ENCODE measurements around the gene TOPAZ1. TPM values are rescaled to one million over a fixed set of nuclear protein-coding genes. Genes with fewer than 3 reads are reported as not detected.
A peak's percentile ranks its signal among the peaks of the same experiment; 100 is the strongest.

TOPAZ1 gene
- polyA plus RNA-seq, 3 donors: not detected

DNA sequence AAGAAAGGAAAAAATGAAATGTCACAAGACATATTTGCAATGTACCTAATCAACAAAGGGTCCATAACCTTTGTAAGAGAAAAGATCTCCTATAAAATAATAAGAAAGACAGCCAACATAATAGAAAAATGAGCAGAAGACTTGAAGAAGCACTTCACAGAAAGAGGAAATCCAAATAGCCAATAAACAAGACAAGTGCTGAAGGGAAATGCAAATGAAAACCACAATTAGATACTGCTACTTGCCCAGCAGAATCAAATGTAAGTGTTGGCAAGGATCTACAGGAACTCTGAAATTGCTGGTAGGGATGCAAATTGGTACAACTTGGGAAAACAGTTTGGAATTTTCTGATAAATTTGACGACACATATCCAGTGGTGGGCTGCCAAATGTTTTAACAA is 15.1 kb upstream of the TOPAZ1 start:
- no CpG with 5 or more reads among the region's 1 CpG for WGBS (ENCODE audit: insufficient coverage)
- Histone ChIP-seq H3K9ac (ENCODE audit: insufficient read depth, low read length, poor library complexity, severe bottlenecking) (no peak overlapping the region), H3K36me3 (replicated peaks in 1 of 2; ENCODE audit: control insufficient read depth in 1 of 2, insufficient read depth in 2 of 2, low read length in 2 of 2) (no peaks in the 10 kb centered on the region), H3K27ac (ENCODE audit: low read depth in 1 of 2, low read length in 2 of 2) (no peak overlapping the region), H3K4me2 (replicated peaks; ENCODE audit: extremely low read depth, low read length, poor library complexity, severe bottlenecking) (no peak overlapping the region), H3K4me1 (ENCODE audit: control insufficient read depth in 1 of 2, insufficient read depth in 2 of 2, low read length in 2 of 2) (peaks cover 2 to 13% of the 10 kb centered on the region in 2 donors), H3K27me3 (ENCODE audit: control insufficient read depth in 2 of 2, insufficient read depth in 2 of 2, low read length in 2 of 2) (no peaks in the 10 kb centered on the region), H3K9me3 (replicated peaks in 1 of 2; ENCODE audit: control insufficient read depth in 1 of 2, insufficient read depth in 1 of 2, low read length in 2 of 2) (no peaks in the 10 kb centered on the region), H3K79me2 (ENCODE audit: insufficient read depth, low read length) (no peaks in the 10 kb centered on the region), H2AFZ (ENCODE audit: insufficient read depth, low read depth, low read length, poor library complexity, severe bottlenecking) (no peak overlapping the region), H4K20me1 (ENCODE audit: insufficient read depth, low read length) (no peaks in the 10 kb centered on the region), H3K4me3 (replicated peaks in 1 of 3; ENCODE audit: low read depth in 2 of 3, low read length in 3 of 3) (no peak overlapping the region)
- intact Hi-C loops (cut with micrococcal nuclease): no loop called here
- H3K27ac Mint-ChIP-seq: no peak overlapping the region
- H3K36me3 Mint-ChIP-seq: no peaks in the 10 kb centered on the region
- peaks cover 21% of the 10 kb centered on the region for H3K4me1 Mint-ChIP-seq
- TF ChIP-seq, protein P1, sequence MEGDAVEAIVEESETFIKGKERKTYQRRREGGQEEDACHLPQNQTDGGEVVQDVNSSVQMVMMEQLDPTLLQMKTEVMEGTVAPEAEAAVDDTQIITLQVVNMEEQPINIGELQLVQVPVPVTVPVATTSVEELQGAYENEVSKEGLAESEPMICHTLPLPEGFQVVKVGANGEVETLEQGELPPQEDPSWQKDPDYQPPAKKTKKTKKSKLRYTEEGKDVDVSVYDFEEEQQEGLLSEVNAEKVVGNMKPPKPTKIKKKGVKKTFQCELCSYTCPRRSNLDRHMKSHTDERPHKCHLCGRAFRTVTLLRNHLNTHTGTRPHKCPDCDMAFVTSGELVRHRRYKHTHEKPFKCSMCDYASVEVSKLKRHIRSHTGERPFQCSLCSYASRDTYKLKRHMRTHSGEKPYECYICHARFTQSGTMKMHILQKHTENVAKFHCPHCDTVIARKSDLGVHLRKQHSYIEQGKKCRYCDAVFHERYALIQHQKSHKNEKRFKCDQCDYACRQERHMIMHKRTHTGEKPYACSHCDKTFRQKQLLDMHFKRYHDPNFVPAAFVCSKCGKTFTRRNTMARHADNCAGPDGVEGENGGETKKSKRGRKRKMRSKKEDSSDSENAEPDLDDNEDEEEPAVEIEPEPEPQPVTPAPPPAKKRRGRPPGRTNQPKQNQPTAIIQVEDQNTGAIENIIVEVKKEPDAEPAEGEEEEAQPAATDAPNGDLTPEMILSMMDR (IDR thresholded peaks at IDR 0.05): no peak
- no peaks in the 10 kb centered on the region for H3K9me3 Mint-ChIP-seq
- H3K27me3 Mint-ChIP-seq (ENCODE audit: low read depth in 3 of 3): peaks cover 0 to 6% (median 5%) of the 10 kb centered on the region in 3 donors
- no peak overlapping the region for H3K4me3 Mint-ChIP-seq
- DNase-seq: no peak

DNA sequence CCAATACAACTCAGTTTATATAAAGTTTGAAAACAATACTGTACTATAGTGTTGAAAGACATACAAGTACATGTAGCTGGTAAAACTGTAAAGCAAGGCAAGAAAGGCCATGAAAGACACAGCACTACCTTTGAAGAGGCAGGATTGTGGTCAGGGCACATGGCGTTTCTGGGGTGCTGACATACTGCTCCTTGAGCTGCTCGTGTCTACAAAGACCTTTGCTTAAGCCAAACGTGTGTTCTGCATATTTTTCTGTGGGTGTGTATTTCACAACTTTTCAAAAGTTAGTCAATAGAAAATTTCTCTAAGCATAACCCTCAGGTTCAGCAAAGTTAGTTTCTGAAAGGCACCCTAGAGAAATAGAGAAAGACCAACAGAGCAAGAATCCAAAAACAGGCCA is 14.1 kb upstream of the TOPAZ1 start:
- H2AFZ ChIP-seq (ENCODE audit: insufficient read depth, low read depth, low read length, poor library complexity, severe bottlenecking): peak overlapping the region; percentile 4
- H4K20me1 ChIP-seq (ENCODE audit: insufficient read depth, low read length): no peaks in the 10 kb centered on the region
- Mint-ChIP-seq H3K36me3 (no peaks in the 10 kb centered on the region), H3K4me1 (peaks cover 24% of the 10 kb centered on the region), H3K27ac (no peak overlapping the region), H3K9me3 (no peaks in the 10 kb centered on the region), H3K4me3 (no peak overlapping the region), H3K27me3 (ENCODE audit: low read depth in 3 of 3) (peaks cover 0 to 4% (median 2%) of the 10 kb centered on the region in 3 donors)
- no peak overlapping the region for H3K9ac ChIP-seq (ENCODE audit: insufficient read depth, low read length, poor library complexity, severe bottlenecking)
- no peak overlapping the region for H3K27ac ChIP-seq (ENCODE audit: low read depth in 1 of 2, low read length in 2 of 2)
- no peak overlapping the region for H3K4me2 ChIP-seq (replicated peaks; ENCODE audit: extremely low read depth, low read length, poor library complexity, severe bottlenecking)
- no peak for DNase-seq
- TF ChIP-seq, protein P1 (IDR thresholded peaks at IDR 0.05): no peak
- H3K27me3 ChIP-seq (ENCODE audit: control insufficient read depth in 2 of 2, insufficient read depth in 2 of 2, low read length in 2 of 2): no peaks in the 10 kb centered on the region
- no peaks in the 10 kb centered on the region for H3K36me3 ChIP-seq (replicated peaks in 1 of 2; ENCODE audit: control insufficient read depth in 1 of 2, insufficient read depth in 2 of 2, low read length in 2 of 2)
- H3K4me1 ChIP-seq (ENCODE audit: control insufficient read depth in 1 of 2, insufficient read depth in 2 of 2, low read length in 2 of 2): peaks cover 2 to 13% of the 10 kb centered on the region in 2 donors
- no peak overlapping the region for H3K4me3 ChIP-seq (replicated peaks in 1 of 3; ENCODE audit: low read depth in 2 of 3, low read length in 3 of 3)
- no CpG with 5 or more reads among the region's 3 CpGs for WGBS (ENCODE audit: insufficient coverage)
- intact Hi-C loops (cut with micrococcal nuclease): no loop called here
- H3K79me2 ChIP-seq (ENCODE audit: insufficient read depth, low read length): no peaks in the 10 kb centered on the region
- no peaks in the 10 kb centered on the region for H3K9me3 ChIP-seq (replicated peaks in 1 of 2; ENCODE audit: control insufficient read depth in 1 of 2, insufficient read depth in 1 of 2, low read length in 2 of 2)
